Hepatocyte (in vitro differentiated cells): ENCODE results near the gene PPP1R12A.

Experiments used
- CTCF ChIP-seq: fragments of 200-600 bp; sonication (generic); IDR thresholded peaks from 2 replicates; pipeline ENCODE4 v1.5.1; 2016; ENCODE audit warnings: antibody characterized with exemption, mild to moderate bottlenecking; ENCODE audit not compliant: poor library complexity
- EZH2phosphoT487 ChIP-seq: fragments of 200-600 bp; sonication (generic); IDR thresholded peaks from one replicate; pipeline ENCODE4 v1.6.1; 2018; ENCODE audit warnings: antibody characterized with exemption, mild to moderate bottlenecking, low read depth, moderate library complexity; ENCODE audit not compliant: unreplicated experiment, severe bottlenecking

- no peak for TF ChIP-seq EZH2phosphoT487
- no peak for TF ChIP-seq CTCF
These were observed 173.6 kb downstream of the PPP1R12A start for GRCh38 chr12:79761341-79761740.
